Activated CD8-positive, alpha-beta memory T cell treated with anti-CD3 and anti-CD28 coated beads for 24 hours (primary cell): ENCODE measurements around the gene C20orf202.

Experiments
- DNase-seq: peaks from one replicate; pipeline ENCODE4 v3.0.0-alpha.2; 2020

The C20orf202 gene

DNA sequence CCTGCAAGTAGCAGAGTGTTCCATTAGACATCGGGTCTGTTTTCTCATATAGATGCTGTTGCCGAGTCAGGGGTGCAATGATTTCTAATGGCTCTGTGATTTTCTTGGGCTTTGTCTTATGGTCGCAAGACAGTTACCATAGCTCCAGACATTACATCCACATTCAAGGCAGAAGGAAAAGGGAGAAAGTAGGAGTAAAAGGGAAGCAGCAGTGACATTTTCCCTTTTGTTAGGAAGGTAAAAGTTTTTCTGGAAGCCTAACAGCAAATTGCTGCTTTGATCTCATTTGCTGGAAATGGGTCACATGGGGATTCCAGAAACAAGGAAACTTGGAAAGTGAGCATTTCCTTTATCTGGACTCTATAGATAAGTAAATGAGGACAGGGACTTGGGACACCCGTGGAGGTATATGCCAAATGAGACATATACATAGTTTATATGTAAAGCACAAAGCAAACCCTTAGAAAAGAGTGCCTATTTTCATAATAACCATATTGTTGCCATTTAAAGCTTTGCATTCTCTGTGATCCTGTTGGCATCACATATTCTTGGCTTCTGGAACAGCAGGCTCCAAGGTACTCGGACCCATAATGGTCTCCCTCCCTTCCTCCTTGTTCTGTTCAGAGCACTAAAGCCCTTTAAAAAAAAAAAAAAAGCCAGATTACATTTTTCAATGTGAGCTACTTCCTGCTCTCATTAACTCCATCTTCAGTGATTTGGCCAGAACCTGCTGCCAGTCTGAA lies at the start of gene C20orf202:
Gene C20orf202 (plus strand): TSS at position 693 of the 743 bp plus-strand sequence. CDS start 132 bp downstream, outside the sequence.
- DNase-seq = no peak

DNA sequence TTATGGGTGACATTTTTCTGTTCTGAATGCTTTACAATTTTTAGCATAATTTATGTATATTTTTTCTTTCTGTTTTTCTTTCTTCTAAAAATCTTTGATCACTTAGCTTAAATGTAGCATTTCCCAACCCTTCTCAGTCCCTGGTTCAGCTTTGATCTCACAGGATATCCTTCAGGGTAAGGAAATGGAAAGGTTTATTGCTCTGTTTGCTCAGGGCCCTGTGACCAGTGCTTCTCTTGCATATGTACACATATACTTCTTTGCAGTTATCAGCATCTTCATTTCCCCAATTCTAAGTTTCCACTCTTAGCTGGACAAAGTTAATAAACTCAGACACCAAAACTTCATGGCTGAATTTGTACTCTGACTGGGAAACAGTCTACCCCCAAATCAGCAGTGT lies 49.0 kb upstream of the C20orf202 start:
- DNase-seq = no peak

DNA sequence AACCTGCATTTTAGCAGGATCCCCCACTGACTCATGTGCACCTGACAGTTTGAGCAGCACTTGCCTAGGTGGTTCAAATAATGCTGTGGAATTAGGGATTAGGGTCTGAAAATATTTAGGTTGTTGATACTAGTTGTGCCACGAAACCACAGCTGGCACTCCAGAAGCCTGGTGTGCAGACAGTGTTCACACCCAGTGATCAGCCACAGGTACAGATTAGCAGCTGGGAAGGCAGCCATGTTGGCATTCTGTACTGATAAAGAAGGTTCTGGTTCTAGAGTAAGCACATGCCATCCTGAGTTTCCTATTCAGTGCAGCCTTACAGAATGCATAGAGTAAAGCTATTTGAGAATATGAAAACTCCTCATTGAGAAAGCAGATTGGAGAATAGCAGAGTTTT lies 48.6 kb upstream of the C20orf202 start:
- DNase-seq = no peak

DNA sequence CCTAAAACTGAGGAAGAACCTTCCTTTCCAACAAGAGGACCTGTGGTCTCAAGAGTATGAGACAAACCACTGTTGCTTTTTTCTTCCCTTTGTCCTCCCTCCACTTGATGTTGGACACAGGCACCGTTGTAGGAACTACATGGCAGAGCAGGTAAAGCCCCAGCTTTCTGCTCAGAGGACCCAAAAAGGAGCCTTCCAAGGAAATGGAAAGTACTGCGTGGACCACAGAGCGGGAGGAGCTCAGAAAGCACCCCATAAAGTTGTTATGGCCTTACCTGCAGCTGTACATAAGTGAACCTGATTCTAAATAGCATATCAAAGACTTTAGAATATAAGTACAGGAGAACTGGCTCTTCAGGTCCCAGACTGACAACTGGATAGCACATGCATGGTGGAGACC lies 47.9 kb upstream of the C20orf202 start:
- no peak for DNase-seq

DNA sequence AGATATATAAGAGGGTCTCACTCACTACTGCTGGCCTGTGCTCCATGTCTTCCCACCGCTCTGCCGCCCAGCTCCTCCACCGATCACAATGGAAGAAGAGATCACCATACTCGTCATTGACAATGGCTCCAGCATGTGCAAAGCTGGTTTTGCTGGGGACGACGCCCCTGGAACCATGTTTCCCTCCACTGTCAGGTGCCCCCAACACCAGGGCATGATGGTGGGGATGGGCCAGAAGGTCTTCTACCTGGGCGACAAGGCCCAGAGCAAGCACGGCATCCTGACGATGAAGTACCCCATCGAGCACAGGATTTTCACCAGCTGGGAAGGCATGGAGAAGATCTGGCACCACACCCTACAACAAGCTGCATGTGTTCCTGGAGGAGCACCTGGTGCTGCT lies 42.8 kb upstream of the C20orf202 start:
- DNase-seq = no peak

DNA sequence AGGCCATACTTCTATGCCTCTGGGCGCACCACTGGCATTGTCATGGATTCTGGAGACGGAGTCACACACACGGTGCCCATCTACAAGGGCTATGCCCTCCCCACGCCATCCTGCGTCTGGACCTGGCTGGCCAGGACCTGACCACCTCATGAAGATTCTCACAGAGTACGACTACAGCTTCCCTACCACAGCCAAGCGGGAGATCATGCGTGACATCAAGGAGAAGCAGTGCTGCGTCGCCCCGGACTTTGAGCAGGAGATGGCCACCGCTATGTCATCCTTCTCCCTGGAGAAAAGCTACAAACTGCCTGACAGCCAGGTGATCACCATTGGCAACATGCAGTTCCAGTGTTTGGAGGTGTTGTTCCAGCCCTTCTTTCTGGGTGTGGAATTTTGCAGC lies 42.3 kb upstream of the C20orf202 start:
- DNase-seq = no peak

DNA sequence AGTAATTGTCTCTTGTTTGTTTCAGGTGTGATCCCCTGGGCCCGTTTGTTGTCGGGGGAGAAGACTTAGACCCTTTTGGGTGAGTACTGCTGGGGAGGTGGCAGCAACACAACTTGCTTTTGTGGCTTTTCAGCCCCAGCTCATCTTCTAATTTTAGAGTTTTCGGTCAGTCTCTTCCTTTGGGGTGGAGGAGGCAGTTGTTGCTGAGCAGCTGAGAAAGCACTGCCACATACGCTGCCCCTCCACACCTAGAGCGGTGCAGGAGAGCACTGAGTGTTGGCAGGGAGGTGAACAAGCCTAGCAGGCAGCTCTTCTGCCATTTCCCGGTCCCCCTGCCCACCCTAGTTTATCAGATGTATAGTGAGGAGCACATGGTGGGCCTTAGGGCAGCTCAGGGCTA lies 40.1 kb upstream of the C20orf202 start:
- no peak for DNase-seq

DNA sequence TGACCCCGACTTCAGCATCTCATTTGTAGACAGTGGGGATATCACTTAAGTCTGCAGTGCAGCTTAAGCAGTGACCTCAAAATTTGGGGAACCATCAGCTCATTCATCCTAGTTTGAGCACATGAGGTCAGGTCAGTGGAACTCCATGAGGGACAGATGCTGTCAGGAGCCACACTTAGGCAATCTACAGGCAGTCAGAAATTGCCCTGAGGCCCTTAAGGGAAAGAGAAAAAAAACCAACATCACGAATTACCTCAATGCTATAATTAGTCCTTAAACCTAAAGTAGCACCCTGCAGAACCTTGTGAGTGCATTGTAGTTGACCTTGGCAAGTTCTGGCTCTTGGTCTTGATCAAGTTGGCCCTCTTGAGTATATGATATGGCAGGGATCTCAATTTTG lies 39.6 kb upstream of the C20orf202 start:
- no peak for DNase-seq

DNA sequence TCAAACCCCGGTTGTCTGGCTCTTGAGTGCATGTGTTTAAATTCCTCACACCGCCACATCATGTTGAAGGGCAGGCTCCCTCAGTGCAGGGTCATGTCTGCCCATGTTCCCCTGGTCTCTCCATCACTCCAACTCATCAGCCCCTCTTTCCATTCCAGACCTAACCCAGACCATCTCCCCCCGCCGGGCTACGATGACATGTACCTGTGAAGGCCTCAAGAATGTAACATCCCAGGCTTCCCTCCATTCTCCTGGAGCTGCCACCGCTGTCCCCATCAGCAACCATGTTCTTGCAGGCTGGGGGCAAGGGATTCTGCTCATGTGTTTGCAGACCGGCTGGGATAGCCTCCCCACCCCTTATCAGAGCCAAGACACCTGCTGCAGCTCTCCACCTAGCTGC lies 38.4 kb upstream of the C20orf202 start:
- DNase-seq = no peak

DNA sequence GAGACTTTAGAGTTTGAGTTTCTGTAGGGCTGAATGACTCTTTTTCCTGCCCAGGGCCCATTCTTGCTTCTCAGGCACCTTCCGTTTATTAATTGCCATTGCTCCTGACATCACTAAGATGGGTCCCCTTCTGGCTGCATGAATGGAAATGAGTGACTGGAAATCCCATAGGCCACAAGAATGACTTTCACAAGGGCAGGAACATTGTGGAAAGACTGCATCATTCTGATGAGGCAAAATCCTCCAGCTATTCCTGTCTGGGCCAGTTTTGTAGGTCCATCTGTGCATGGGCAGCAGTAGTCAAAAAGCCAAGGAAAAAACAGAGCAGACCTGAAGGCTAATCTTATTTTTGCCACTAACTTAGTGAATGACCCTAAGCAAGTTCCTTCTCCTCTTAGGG lies 37.7 kb upstream of the C20orf202 start:
- no peak for DNase-seq

DNA sequence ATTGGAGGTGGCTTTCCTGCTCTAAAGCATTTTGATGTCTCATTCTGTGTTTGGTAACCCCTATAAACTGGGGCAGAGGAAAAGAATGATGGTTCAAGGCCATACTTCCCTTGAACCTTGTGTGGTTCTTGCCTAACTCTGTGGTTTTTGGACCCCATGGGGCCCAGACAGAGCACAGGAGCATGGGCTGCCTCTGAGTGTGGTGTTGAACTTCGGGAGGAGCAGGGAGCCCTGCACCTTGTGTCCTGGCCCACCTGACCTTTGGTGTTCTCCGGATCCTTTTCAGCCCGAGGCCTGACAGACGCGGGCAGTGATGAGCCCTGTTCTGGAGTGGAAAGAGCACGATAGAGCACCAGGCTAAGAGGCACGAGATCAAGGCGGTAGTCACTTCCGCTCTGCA lies 37.3 kb upstream of the C20orf202 start:
- DNase-seq = no peak

DNA sequence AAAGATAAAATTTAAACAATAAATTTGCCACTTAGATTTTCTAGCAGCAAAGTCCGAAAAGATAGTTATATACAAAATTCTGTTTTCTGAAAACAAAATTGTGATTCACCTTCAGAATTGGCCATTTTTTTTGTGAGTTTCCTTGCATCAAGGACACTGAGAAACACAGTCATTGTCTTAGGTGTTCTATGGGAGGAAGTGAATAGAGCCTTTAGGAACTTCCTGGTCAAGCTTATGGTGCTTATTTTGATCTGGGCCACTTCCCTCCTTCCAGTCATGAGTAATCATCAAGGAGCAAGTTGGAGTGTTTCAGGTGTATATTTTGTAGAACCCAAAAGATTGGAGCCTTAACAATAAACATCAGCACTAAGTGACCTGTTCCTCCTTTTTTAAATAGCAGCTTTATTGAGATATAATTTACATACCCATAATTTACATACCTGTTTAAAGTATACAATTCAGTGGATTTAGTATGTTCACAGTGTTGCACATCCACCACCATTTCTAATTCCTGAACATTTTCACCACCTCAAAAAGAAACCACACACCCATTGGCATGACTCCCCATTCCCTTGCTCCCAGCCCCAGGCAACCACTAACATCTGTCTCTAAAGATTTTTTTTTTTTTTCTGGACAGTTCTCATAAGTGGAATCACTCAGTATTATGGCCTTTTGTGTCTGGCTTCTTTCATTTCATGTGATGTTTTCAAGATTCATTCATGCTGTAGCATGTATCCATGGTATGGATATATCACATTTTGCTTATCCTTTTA lies 36.1 kb upstream of the C20orf202 start:
- no peak for DNase-seq

DNA sequence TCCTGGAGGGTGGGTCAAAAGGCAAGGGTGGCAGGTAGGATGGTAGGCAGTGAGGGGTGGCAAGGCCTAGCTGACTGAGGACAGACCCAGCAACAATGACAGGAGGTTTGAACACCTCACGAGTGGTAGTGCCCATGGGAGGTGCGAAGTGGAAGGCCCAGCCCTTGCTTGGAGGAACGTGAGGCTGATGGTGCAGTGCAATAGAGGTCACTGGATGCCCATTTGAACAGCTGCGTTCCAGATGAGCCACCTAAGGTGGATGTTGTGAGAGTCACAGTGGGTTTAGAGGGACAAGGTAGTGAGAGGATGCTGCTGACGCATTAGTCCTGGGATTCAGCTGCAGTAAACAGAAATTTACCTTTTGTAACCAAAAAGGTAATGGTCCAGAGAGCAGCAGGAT lies 34.0 kb upstream of the C20orf202 start:
- DNase-seq = no peak

DNA sequence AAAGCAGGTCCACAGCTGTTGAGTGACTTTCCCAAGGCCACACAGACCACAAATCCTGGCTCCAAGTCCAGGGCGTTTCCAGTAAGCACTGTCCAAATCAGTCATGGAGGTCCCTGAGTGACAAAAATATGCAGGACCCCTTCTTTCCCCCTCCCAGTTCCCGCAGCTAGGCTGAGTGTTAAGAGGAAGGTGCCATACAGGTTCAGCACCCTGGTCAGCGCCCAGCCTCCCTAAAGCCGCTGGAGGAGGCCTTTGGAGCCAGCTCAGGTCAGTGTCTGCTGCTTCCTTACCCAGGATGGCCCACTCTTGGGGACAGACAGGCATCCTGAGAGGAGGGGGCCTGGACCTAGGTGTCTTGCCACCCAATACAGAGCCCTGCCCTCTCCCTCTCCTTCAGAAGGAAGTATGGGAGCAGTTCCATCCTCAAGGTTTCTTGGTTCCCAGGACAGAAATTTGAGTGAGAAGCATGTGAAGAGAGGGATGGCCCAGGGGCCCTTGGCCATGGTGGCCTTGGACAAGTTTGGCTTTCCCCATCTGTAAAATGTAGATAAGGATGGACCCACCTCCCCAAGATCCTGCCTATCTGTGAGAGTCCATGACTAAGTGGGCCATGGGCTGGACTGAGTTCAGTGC lies 31.7 kb upstream of the C20orf202 start:
- no peak for DNase-seq

DNA sequence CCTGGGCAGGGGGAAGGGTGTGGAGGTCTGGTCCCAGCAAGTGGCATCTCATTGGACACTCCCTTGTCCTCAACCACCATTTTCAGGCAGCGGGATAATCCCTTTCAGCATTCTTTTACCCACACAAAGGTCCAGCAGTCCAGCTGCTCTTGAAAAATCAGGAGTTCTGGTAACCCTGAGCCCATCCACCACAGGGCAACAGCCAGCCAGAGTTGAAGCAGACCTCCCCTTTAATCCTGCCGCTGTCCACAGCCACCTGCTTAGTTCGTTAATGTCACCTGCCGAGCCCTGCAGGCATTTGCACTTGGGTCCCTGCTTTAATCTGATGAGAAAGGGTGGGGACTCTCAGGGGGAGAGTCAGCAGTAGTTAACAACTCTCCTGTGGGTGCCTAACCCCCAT lies 29.6 kb upstream of the C20orf202 start:
- no peak for DNase-seq

DNA sequence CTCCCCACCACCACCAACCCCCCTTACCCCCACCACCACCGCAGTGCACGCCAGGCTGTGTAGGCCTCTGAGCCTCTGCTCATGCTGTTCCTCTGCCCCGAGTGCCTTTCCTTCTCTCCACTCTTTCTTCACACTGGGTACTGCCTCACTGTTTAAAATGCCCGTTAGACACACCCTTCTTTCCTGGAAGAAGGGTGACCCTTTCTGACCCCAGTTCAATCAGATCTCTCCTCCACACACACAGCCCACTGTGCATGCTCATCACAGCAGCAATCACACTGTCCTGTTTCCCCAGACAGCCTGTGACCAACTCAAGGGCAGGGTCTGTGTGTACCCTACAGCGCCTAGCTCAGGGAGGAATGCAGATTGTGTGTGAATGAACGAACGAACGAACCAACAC lies 28.5 kb upstream of the C20orf202 start:
- no peak for DNase-seq

DNA sequence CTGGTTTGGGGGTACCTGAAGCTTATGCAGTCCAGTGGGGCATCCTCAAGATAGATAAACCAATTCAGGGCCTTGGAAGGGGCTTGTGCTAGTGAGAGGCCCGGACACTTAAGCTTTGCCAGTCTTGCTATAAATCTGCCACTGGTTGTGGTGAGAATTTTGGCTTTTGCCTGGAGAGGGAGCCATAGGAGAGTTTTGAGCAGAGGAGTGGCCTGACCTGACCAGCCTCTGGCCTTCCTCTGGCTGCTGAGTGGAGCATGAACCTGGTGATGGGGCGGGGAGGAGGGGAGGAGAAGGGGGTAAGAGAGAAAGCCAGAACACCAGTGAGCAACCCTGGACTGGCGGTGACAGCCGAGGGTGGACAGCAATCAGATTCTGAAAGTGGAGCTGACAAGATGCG lies 25.6 kb upstream of the C20orf202 start:
- DNase-seq = no peak

DNA sequence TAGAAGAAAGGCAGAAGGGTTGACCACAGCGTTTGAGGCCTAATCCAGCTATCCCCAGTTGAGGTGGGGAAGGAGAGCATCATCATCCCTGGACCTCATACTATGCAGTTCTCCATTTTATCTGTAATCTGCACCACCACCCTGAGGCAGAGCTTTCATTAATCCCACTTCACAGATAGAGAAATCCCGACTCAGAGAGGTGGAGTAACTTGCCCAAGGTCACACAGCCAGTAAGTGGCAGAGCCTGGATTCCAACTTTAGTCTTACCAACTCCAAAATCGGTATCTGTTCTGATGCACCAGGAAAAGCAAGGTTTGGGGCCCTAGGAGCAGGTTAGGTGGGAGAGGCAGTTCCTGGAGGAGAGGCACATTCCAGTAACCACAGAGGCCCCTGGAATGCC lies 25.2 kb upstream of the C20orf202 start:
- no peak for DNase-seq

DNA sequence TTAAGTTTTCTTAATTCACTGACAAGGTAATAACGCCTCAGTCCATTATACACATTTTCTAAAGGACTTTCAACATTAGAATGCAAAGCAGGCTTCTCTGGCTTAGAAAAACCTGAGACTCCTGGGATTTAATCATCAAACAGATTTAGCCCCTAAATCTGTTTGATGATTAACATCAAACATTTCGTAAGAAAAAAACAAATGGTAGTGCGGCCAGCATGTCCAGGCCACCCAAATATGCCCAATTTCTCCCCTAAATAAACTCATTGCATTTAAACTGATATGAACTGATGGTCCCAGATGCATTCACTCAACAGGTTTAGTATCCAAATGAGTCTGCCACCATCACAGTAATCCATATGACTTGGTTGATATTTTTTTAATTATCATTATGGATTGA lies 24.6 kb upstream of the C20orf202 start:
- no peak for DNase-seq

DNA sequence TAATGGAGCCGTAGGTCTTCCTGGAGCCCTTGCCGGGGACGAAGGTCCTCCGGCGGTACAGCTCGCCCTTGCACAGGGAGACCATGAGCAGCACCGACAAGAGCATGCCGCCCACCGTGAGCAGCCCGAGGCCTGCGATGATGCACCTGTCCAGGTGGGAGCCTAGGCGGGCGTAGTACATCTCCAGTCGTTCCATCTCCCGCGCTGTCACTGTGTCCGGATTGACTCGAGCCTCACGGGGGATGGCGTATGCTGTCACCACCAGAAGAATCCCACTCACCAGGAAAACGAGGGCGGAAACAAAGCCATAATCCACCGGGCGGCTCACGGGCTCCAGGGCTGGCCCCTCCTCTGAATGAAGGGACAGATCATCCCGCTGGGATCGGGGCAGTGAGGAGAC lies 22.3 kb upstream of the C20orf202 start:
- DNase-seq = no peak

DNA sequence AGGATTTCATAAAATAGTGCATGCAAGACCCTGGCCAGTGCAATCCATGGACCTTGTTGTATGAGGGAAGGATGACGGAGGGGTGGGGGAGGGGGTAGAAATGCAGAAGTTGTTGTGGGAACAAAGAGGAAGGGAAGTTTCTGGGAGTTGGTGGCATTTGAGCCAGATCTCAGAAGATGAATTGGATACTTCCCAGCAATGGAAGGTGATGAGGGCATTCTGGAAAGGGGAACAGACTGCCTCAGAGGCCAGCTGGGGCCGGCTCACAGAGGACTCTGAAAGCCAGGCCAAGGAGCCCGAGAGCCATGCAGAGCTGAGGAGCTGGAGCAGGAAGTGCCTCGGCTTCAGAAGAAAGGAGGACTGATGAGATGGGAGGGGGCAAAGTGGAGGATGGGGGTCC lies 21.1 kb upstream of the C20orf202 start:
- no peak for DNase-seq

DNA sequence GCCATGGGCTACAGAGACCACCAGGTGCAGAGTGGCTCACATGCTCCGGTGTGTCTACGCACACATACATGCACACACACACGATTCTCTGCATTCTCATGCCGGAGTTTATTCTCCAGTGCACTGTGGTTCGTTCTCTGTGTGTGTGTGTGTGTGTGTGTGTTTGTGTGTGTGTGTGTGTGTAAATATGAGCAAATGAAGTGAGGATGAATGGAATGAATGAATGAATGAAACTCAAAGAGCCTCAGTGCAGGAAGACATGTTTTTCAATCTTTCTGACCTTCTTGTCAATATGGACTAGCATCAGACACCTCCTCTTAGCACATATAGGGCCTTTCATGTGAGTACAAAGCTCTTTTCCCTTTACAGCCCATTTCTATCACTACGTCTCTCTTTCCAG lies 20.1 kb upstream of the C20orf202 start:
- no peak for DNase-seq

DNA sequence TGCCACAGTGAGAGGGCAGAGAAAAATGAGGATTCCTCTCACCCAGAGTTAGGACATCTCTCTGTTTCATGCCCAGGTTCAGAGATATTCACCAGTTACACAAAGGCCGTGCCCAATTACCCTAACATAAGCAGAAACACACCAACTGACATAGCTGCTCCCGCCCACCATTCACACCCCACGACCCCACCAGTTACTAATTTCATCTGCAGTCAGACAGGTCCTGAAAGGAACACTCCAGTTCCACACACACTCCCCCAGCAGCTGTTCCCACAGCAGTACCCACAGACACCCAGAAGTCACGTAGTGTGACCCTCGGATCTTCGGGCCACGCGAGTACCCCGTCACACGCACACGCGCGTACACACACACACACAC lies 19.0 kb upstream of the C20orf202 start:
- no peak for DNase-seq

DNA sequence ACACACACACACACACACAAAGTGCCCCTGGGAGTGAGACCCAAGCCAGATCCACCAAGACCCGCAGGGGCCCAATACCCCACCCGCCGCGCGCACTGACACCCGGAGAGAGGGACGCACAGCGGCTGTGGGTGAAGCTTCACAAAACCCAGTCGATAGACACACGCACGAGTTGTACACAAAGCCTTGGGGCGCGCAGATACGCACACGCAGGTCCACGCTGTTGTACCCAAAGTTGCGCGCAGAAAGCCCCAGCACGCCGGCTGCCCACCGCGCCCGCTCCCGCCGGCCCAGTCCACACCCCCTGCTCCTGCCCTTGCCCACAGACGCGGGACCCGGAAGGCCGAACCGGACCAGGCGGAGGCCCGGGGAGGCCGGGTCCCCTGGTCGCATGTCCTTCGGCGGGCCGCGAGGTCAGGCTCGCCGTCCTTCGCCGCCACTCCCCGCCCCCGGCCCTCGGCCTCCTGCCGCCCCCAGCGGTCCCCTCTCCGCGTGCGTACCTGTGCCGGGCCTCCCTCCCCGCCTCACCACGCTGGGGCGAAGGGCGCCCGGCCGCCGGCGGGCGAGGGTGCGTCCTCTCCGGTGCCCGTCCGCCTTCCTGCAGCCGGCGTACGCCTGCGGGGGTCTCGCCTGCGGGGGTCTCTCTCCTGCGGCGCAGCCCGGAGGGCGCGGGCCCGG lies 18.5 kb upstream of the C20orf202 start, which contains the start of gene TMEM74B:
Gene TMEM74B (minus strand): TSS at position 344 of the 678 bp plus-strand sequence. CDS start 1,180 bp downstream, outside the sequence.
- DNase-seq = no peak
